GM21447 (cell line): Measurements from ENCODE around the gene TPCN2.

Experiments used
- ATAC-seq: cut with Tn5 transposase; IDR thresholded peaks from one replicate; pipeline ENCODE4 v1.9.1; 2021; ENCODE audit not compliant: unreplicated experiment

TPCN2 gene

DNA sequence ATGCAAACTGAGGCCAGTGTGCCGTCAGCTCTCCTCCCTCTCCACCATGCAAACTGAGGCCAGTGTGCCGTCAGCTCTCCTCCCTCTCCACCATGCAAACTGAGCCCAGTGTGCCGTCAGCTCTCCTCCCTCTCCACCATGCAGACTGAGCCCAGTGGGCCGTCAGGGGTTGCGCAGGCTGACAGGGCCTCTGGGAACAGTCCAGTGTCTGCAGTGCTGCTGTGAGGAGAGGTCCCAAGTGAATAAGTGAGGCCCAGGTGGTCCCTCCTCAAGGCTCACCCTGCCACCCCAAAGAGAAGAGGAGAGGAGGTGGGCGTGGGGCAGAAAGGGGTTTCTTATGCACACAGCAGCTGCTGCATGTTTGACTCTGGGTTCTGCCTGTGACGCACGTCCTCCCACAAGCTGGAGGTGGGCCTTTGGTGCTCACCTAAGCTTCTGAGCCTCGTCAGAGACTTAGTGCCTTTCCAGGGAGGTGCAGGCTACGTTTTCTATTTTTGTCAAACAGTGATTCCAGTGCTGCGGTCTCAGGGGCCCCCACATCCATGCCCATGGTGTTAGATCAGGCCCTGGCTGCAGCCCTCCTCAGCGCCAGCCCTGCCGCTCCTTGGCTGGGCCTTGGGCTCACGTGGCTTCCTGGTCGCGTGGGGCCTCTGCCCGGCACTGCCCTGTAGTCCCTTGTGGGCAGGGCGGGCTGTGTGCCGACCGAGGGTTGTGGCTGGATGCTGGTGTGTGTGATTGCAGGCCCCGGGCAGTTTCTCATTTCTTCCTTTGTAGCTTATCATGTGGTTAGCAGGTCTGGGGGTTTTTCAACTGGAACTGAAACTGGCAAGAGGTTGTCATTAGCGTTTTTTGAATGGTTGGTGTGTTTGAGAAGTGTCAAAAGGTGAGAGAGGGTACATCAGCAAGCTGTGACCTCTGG lies 7.1 kb downstream of the TPCN2 start:
- peak; percentile 79 for ATAC-seq

DNA sequence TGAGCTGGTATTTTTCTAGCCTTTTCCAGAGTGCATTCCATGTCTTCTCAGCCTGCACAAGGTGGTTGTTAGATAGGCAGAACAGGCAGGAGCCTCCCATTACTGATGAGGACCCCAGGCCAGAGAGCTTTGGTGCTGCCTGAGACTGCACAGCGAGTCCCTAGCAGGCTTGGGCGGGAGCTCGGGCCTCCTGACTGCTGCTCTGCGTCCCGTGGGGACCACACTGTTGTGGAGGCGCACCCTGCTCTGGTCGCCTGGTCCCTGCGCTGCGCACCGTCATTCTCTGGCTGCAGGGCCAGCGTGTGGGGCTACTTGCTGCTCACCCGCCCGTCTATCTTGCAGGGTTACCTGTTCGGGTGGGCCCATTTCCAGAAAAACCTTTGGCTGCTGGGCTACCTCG lies 8.5 kb downstream of the TPCN2 start:
- ATAC-seq: no peak

GRCh38 chr11:69057801-69058200 lies 9.1 kb downstream of the TPCN2 start:
- no peak for ATAC-seq

- no peak for ATAC-seq
Measured at GRCh38 chr11:69058511-69059270, 10.0 kb downstream of the TPCN2 start.

DNA sequence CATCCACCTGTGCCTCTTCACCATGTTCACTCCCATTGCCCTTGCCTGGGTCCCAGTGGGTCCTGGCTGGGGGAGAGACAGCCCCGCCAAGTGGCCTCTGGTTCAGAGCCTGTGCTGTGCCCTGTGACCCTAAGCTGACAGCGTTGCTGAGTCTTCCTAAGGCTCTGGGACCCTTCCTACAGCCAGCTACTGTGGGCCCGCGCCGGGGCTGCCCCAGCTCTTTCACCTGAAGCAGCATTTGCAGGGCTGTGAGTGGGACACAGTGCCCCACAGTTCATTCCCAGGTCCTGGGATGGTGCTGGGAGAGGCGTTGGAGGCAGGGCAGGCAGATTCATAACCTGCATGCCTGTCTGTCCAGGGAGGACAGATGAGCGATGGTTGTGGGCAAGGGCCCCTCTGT lies 10.7 kb downstream of the TPCN2 start:
- no peak for ATAC-seq

GRCh38 chr11:69059985-69060384 lies 11.3 kb downstream of the TPCN2 start:
- no peak for ATAC-seq

DNA sequence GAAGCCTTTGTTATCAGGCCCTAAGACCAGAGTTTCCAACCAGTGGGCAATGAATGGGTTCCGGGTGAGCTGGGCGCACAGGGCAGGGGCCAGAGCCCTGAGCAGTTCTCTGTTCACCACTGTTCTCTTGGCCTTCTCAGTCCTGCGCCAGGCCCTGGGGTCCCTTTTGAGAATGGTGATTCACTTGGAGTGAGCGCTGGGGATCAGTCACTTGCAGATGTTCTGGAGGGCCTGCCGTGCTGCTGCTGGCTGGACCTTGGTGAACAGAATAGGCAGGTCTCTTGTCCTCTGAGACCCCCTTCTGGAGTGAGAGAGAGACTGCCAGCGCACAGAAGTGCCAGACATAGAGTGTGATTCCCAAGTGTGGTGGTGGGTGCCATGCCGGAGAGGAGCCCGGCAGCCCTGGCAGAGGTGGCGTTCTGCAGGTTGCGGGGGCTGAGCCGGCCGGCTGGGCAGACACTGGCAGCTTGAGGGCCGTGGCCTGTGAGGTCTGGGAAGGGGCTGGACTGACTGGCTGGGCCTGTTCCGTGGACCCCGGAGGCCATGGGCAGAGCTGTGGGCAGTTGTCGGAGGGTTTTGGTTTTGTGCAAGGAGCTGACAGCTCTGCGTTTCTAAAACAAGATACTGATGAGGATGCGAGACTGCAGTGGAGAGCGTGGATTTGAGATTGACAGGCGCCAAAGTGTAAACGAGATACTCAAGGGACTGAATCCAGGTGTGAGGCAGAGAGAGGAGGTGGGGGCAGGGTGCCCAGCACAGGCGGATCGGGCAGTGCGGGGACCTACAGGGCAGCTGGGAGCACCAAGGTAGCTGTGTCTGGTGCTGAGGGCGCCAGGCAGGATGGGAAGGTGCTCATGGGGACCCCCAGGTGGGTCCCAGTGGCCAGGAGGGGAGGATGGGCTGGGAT lies 12.3 kb downstream of the TPCN2 start:
- no peak for ATAC-seq

DNA sequence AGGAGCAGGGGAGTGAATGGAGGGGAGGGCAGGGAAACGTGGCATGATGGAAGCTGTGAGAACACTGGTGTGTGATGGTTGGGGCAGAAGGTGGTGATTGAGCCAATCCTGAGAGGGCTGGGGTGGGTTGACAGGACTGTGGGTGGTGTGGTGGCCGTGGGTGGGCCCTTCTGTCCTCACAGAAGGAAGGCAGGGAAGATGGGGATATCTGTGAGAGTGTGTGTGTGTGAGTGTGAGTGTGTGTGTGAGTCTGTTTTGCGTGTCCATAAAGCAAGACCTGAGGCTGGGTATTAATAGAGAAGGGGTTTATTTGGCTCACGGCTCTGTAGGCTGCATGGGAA lies 13.0 kb downstream of the TPCN2 start:
- no peak for ATAC-seq

DNA sequence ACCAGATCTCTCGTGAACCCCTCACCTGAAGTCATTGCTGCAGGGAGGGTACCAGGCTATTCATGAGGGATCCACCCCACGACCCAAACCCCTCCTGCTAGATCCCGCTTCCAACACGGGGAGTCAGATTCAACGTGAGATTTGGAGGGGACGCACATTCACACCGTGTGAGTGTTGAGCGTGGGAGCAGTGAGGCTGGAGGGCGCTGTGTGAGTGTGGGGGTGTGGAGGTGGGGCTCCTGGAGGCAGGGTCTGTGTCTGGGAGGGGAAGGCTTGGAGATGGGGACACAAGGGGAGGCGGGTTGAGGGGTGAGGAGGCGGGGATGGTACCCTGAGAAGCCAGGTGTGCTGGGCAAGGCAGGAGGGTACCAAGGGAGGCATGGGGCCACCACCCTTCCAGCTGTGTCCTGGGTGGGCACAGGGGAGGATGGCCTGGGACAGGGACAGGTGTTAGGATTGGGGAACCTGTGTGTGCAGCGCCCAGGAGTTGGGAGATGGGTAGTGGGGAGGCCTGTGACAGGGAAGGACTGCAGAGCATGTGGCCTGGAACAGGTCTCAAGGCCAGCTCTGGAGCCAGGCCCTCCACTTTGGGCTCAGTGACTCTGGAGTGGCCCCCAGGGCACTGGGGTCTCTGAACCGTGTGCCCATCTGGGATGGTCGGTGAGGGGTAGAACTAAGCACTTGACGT lies 13.6 kb downstream of the TPCN2 start:
- ATAC-seq: no peak

- ATAC-seq: no peak
Measured at GRCh38 chr11:69062873-69063651, 14.3 kb downstream of the TPCN2 start.

DNA sequence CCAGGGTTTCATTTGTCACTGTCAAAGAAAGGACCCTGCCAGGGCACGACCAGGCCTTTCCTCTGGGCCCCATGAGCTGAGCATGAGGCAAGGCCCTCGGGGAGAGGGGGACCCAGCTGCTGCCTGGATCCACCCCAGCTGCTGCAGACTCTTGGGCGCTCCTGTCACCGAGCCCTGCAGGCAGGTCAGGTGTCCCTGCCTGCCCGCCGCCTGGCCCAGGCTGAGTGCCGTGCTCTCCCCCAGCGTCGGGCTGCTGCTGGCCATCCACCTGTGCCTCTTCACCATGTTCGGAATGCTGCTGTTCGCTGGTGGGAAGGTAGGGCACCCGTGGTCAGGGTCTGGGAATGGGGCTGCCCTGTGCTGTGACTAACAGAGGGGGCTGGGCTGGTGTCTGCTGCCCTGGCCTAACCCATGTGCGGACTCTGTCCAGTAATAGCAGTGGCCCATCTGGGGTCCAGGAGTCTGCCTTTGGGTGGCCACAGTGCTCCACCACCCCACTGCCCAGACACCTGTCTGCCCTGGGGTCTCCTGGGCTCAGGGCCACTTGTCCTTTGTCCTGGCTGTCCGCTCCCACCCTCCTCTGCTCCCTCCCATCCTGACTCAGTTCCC lies 15.0 kb downstream of the TPCN2 start:
- ATAC-seq: no peak

DNA sequence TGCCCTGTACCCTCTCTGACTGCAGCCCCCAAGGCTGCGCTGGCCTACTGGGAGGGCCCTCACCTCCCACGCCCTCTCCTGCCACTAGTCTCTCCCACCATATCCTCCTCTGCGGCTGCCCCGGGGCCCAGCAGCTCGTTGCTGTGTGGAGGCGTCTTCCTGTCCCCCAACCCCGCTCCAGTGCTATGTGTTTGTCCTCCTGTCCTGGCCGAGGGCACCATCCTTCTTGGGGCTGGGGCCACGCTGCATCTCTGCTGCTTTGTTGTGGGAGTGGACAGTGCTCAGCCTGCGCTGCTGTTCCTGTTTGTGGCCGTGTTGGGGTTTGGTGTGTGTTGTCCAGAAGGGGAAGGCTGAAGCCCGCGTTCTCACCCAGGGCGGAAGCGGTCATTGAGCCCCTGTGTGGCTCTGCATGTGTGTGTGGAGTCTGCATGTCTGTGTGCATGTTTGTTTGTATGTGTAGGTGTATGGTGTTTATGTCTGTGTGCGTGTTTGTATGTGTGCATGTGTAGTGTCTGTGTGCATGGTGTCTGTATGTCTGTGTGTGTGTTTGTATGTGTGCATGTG lies 15.7 kb downstream of the TPCN2 start:
- no peak for ATAC-seq

DNA sequence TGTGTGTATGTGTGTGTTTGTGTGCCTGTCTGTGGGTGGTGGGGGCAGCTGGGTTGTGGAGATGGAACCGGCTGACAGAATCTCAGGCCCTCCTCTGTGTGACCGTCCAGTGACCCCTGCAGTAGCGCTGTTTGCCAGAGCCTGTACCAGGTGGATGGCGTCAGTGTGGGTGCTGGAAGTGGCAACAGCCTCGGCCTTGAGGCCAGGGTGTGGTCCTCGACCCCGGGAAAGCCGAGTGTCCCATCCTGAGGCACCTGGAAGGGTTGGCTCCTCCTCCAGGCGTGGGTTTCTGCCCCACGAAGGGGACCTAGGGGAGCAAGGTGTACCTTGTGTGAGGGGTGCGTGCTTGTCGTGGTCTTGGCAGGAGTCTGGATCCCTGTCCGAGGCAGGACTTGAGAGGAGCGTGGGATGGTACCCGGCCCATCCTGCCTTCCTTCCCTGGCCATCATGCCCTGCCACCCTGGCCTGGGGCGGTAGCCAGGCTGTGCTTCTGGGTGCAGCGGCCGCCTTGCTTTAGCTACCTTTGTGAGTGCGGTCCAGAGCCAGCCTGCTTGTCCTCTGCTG lies 16.5 kb downstream of the TPCN2 start:
- ATAC-seq: no peak

GRCh38 chr11:69066122-69067112 lies 17.7 kb downstream of the TPCN2 start:
- no peak for ATAC-seq

DNA sequence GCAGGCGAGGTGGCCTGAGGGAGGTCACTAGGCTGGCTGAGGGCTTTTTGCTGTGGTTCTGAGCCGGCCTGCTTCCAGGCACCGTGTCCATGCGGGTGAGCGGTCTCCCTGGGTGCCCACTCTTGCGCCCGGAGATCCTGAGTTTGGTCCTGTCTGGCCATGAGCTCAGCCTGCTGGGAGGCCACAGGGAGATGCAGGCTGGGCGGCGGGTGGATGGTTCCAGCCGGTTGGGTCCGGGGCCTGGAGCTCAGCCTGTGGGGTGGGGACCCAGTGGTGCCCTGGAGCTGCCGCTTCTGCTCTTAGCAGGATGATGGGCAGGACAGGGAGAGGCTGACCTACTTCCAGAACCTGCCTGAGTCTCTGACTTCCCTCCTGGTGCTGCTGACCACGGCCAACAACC lies 18.5 kb downstream of the TPCN2 start:
- no peak for ATAC-seq

GRCh38 chr11:69071086-69071800 lies 22.5 kb downstream of the TPCN2 start:
- ATAC-seq: no peak

GRCh38 chr11:69071956-69072355 lies 23.2 kb downstream of the TPCN2 start:
- no peak for ATAC-seq
